NCI-H446 (cell line): Measurements from ENCODE around the gene SPACA7.

Experiments
- DNase-seq, 2 experiments: peaks; one replicate each; lab custom pipeline; 2025; lab: John Stamatoyannopoulos, UW

The SPACA7 gene

GRCh38 chr13:112376050-112376681 is at the start of gene SPACA7:
Gene SPACA7, plus strand, starts transcription at chr13:112376355. Its CDS starts 31 bp downstream, at chr13:112376386.
- DNase-seq, result no peak

GRCh38 chr13:112326821-112327370 is 49.3 kb upstream of the SPACA7 start:
- no peak for DNase-seq

GRCh38 chr13:112328936-112329335 is 47.2 kb upstream of the SPACA7 start:
- DNase-seq, result no peak

GRCh38 chr13:112329376-112329775 is 46.8 kb upstream of the SPACA7 start:
- DNase-seq, result no peak

- DNase-seq, result no peak
Measured at GRCh38 chr13:112330066-112330465, 46.1 kb upstream of the SPACA7 start.

- no peak for DNase-seq
Measured at GRCh38 chr13:112330479-112331381, 45.4 kb upstream of the SPACA7 start.

GRCh38 chr13:112331675-112332074 is 44.5 kb upstream of the SPACA7 start:
- no peak for DNase-seq

GRCh38 chr13:112332727-112333126 is 43.4 kb upstream of the SPACA7 start:
- DNase-seq, result no peak

- no peak for DNase-seq
Measured at GRCh38 chr13:112333756-112334543, 42.2 kb upstream of the SPACA7 start.

- DNase-seq, result no peak
Measured at GRCh38 chr13:112335135-112335534, 41.0 kb upstream of the SPACA7 start.

- no peak for DNase-seq
Measured at GRCh38 chr13:112341446-112341845, 34.7 kb upstream of the SPACA7 start.

GRCh38 chr13:112341976-112342735 is 34.0 kb upstream of the SPACA7 start:
- no peak for DNase-seq

- no peak for DNase-seq
Measured at GRCh38 chr13:112342841-112343361, 33.3 kb upstream of the SPACA7 start.

- no peak for DNase-seq
Measured at GRCh38 chr13:112343591-112343990, 32.6 kb upstream of the SPACA7 start.

- DNase-seq, result no peak
Measured at GRCh38 chr13:112345826-112346172, 30.4 kb upstream of the SPACA7 start.

GRCh38 chr13:112346173-112346898 is 29.8 kb upstream of the SPACA7 start:
- no peak for DNase-seq

GRCh38 chr13:112346899-112347229 is 29.3 kb upstream of the SPACA7 start:
- DNase-seq, result no peak

- no peak for DNase-seq
Measured at GRCh38 chr13:112347986-112348385, 28.2 kb upstream of the SPACA7 start.

- DNase-seq, result no peak
Measured at GRCh38 chr13:112348642-112349345, 27.4 kb upstream of the SPACA7 start.

GRCh38 chr13:112349681-112350080 is 26.5 kb upstream of the SPACA7 start:
- no peak for DNase-seq
